ENCODE measurements around the gene SMYD1.

The SMYD1 gene

GRCh38 chr2:88066543-88066942 is 1.1 kb upstream of the SMYD1 start:
- no peak for DNase-seq (ENCODE audit: low read depth)
- no peak for TF ChIP-seq CTCF (conservative IDR thresholded peaks at IDR 0.05; ENCODE audit: low read depth, low read length)
- no peak overlapping the region for H3K4me3 ChIP-seq (ENCODE audit: low read depth, low read length)

- no peak for DNase-seq (ENCODE audit: low read depth)
- TF ChIP-seq CTCF (conservative IDR thresholded peaks at IDR 0.05; ENCODE audit: low read depth, low read length), result no peak
- no peak overlapping the region for H3K4me3 ChIP-seq (ENCODE audit: low read depth, low read length)
These were observed 436 bp upstream of the SMYD1 start for GRCh38 chr2:88067189-88067588.

DNA sequence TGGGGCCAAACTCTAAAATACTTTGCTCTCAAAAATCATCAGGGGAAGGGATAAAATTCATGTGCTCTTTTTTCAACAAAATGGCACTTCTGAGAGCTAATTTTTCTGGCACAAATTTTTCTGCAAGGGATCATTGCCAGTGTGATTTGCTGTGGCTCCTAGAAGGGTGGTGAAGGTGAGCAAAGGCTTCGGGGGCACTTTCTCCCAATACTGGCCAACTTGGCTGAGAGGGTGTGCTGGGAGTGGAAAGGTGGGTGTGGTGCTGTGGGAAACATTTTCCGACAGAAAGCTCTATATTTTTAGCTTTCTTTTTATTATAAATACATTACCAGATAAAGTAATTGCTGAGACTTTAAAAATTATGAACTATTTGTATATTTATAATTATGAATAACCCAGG is 419 bp downstream of the SMYD1 start:
- H3K4me3 ChIP-seq (ENCODE audit: low read depth, low read length), result no peak overlapping the region
- DNase-seq (ENCODE audit: low read depth), result no peak
- no peak for TF ChIP-seq CTCF (conservative IDR thresholded peaks at IDR 0.05; ENCODE audit: low read depth, low read length)

GRCh38 chr2:88069117-88069516 is 1.5 kb downstream of the SMYD1 start:
- DNase-seq (ENCODE audit: low read depth), result no peak
- H3K4me3 ChIP-seq (ENCODE audit: low read depth, low read length), result no peak overlapping the region
- no peak for TF ChIP-seq CTCF (conservative IDR thresholded peaks at IDR 0.05; ENCODE audit: low read depth, low read length)

GRCh38 chr2:88070055-88070454 is 2.4 kb downstream of the SMYD1 start:
- DNase-seq (ENCODE audit: low read depth), result no peak
- no peak overlapping the region for H3K4me3 ChIP-seq (ENCODE audit: low read depth, low read length)
- no peak for TF ChIP-seq CTCF (conservative IDR thresholded peaks at IDR 0.05; ENCODE audit: low read depth, low read length)

DNA sequence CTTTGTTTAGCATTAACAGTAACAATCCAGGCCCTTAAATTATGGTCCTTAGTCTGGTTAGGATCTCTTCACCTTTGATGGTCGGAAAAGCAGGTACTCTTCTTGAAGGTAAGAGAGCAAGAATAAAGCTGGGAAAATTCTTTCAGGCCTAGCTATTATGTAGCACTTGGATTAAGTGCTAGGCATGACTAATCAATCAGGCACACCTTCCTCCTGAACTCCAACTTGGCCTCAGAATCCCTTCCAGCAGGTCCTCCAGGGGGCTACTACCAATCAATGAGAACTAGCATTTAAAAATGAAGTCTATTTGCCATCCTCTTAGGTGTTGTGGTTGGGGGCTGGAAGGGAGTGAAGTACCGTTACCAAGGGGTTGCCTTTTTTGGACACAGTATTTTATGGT is 3.7 kb downstream of the SMYD1 start:
- no peak for DNase-seq (ENCODE audit: low read depth)
- H3K4me3 ChIP-seq (ENCODE audit: low read depth, low read length), result no peak overlapping the region
- no peak for TF ChIP-seq CTCF (conservative IDR thresholded peaks at IDR 0.05; ENCODE audit: low read depth, low read length)

DNA sequence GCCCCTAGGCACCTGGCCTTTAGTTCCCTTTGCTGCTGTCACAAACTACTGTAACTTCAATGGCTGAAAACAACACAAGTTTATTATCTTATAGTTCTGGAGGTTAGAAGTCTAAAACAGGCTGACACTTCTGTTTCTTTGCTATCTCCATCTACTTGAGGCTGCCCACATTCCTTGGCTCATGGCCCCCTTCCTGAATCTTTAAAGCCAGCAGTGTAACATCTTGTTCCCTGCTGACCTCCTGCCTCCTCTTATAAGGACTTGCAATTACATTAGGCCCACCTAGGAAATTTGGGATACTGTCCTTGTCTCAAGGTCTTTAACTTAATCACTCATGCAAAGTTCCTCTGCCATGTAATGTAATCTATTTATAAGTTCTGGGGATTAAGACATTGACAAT is 6.5 kb downstream of the SMYD1 start:
- no peak for DNase-seq (ENCODE audit: low read depth)
- H3K4me3 ChIP-seq (ENCODE audit: low read depth, low read length), result no peak overlapping the region
- TF ChIP-seq CTCF (conservative IDR thresholded peaks at IDR 0.05; ENCODE audit: low read depth, low read length), result no peak

Measured in choroid plexus epithelial cell (primary cell).